ENCODE measurements around the gene SVEP1.

SVEP1 gene

DNA sequence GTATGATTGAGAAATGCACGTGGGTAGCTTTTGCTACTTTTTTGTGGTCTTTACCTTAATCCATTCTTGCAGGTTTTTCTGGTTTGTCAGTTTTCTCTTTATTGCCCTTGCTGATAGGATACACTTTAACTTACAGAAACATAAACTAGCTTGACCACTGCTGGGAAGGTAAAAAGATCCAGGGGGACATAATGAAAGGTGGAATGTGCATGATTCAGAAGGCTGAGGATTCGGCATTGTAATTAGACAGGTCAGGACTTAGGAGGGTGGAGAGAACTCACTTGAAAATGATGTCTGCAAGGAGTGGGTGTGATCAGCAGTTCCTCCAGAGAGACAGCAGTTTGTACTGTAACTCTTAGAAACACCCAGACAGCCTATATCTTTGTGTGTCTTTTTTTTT, 222.0 kb downstream of the SVEP1 start:
- no peak for DNase-seq

DNA sequence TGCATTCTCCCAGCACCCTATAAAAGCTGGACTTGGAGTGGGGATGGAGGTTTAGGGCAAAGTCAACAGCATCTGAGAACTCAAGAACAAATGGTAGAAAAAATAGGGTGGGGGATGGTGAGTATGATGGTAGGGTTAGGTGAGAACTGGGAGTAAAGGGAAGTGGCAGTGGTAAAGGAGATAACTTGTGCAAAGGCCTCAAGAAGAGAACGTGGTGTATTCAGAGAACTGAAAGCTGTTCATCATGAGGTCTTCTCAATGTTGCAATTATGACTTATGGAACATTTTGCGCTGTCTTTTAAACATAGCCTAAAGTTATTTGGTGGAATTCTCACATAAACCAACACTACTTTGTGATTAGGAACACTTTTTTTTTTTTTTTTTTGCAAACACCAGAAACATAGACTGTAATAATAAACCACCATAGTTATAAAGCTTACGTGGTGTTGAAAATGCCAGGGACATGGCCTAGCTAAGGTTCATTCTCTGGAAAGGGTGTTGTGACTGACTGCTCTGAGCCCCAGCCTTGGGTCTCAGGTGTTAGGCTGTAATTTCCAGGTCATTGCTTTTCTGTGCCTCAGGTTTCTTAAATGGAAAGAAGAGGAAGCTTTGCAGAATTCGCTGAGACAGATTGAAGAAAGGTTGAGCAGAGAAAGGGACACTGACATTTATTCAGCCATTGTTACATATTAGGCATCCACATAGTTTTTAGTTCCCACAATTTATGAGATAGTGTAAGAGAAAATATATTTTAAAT, 222.7 kb downstream of the SVEP1 start:
- no peak for DNase-seq

DNA sequence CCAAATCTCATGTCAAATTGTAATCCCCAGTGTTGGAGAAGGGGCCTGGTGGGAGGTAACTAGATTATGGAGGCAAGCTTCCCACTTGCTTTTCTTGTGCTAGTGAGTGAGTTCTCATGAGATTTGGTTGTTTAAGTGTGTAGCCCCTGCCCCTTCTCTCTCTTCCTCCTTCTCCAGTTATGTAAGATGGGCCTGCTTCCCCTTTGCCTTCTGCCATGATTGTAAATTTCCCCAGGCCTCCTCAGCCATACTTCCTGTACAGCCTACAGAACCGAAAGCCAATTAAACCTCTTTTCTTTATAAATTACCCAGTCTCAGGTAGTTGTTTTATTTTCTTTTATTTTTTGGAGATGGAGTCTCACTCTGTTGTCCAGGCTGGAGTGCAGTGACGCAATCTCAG, 223.6 kb downstream of the SVEP1 start:
- DNase-seq = no peak

DNA sequence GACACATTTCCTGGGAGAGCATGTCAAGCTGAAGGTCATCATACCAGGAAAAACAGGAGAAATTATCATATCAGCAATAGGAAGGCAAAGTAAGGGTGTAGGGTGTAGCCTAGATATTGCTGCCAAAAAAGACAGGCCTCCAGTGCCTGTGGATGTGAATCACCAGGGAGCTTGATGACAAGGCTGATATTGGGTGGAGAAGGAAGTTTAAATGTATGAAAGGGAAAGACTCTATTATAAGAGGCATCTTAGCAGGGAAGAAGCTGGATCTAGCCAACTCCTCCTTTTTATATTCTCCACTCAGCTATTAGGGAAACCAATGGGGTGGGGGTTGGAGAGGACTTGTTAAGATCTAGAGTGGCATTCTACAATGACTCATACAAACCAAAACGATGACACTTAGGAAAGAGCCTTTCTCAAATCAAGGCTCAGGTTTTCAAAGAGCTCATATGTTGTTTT, 228.5 kb downstream of the SVEP1 start:
- DNase-seq = no peak

DNA sequence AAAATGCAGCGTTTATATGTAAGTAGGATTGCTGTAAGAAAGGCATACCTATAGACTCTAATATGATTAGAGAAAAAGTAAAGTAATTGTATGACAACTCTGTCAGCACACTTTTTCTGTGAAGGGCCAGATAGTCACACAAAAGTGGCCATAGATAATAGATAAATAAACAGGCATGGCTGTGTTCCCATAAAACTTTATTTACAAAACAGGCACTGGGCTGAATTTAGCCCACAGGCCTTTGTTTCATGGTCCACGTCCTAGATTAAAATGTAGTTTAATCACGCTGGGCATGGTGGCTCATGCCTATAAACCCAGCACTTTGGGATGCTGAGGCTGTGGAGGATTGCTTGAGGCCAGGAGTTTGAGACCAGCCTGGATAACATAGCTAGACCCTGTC, 233.2 kb downstream of the SVEP1 start:
- no peak for DNase-seq

DNA sequence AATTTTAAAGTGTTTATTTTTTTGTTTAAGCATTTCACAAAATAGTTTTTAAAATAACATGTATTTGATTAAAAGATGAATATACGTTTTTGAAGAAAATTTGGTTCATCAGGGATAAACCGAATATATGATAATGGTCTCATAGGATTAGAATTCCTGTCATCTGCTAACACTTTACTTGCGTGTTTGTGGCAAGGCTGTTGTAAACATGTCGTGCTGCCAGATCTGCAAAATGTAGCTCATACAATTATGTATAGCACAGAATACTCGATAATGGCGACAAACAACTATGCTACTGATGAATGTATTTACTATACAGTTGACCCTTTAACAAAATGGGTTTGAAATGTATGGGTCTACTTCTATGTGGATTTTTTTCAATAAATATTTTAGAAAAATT, 234.7 kb downstream of the SVEP1 start:
- no peak for DNase-seq

DNA sequence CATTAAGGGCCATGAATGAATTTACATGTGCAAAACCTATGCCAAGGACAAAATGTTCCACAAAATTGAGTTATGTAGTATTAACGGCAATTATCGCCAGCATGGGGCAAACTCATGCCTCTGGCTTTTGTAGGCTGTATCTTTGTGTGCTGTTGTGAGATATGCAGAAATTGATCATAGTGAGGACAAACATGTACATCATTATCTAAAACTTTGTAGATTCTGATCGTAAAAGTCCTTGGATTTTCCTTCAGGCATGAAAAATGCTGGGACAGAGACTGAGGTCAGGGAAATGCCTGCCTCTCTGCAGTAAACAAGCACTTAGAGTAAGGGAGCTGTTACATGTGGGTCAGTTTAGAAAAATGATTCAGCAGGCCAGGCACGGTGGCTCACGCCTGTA, 236.0 kb downstream of the SVEP1 start:
- no peak for DNase-seq

DNA sequence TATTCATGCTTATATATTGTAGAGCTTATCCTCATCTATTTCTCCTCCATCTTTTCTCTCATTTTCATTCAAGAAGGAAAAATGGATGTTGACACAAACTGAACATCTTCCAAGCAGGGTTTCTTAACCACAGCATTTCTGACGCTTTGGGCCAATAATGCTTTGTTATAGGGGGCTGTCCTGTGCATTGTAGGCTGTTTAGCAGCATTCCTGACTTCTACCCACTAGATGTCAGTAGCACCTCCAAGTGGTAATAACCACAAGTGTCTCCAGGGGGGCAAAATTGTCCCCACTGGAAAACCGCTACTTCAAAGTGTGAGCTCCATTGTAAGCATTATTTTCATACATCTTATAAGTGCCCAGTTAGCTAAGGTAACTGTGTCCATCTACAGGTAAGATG, 239.2 kb downstream of the SVEP1 start:
- no peak for DNase-seq

DNA sequence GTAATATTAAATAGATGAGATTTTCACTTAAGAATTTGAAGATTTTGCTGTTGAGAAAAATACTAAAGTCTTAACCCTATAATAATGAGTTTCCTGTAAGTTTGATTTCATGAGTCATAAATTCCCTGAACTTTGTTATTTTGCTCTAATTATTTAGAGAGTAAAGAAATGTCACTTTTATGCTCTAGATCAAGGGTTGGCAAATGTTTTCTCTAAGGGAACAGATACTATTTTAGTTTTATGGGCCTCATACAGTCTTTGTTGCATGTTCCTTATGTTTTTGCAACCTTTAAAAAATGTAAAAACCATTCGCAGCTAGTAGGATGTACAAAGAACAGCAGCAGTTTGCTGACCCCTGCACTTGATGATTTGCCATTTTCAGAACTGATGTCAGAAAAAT, 241.4 kb downstream of the SVEP1 start:
- DNase-seq = no peak

DNA sequence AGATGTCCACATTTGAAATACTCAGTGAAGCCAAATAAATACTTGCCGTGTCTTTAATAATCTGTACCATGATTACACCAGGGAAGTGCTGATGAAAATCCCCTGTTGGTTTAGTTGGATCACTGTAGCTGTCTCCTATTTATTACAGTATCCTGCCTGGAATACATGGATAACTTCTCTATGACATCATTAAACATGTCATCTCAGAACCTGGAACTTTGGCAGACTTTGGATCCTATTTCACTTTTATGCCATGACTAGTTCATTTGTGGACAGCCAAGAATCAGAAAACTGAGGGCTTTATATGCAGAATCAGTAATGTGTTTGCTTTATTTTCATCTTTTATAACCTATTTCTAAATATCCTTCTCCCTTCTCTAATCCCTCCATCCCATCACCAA, 241.8 kb downstream of the SVEP1 start, which contains the start of gene TXNDC8:
Gene TXNDC8 (minus strand): TSS at position 137 of the 400 bp plus-strand sequence.
- no peak for DNase-seq

DNA sequence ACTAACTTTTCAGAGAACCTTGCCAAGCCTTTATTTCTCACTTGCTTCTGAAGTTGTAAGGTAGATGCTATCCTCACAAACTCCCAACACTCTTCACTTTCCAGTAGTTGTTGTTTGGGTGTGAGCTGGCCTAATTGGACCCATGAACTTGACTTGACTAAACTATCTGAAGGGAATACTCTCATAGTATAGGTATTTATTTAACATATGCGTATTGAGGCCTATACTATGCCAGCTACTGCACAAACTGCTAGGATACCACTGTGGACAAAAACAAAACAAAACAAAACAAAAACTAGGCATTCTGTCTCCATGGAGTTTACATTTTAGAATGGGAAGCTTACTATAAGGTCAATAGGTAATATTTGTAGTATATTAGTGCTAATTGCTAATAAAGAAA, 243.2 kb downstream of the SVEP1 start:
- DNase-seq = no peak

DNA sequence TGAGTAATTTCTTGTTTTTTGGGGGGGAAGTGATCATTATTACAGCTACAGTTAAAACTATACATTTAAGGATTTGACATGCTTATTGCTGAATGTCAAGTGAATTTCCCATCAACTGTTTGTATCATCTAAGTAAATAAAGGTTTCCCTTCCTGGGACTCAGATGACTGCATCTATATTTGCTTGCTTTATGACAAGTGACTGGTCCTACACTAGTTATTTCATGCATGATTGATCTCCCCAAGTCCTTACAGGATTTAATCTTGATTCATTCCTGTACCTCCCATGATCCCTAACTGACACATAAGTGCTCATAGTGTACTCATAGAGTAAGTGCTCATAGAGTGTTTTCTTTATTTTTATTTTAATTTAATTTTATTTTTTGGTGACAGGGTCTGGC, 244.7 kb downstream of the SVEP1 start:
- DNase-seq = no peak

DNA sequence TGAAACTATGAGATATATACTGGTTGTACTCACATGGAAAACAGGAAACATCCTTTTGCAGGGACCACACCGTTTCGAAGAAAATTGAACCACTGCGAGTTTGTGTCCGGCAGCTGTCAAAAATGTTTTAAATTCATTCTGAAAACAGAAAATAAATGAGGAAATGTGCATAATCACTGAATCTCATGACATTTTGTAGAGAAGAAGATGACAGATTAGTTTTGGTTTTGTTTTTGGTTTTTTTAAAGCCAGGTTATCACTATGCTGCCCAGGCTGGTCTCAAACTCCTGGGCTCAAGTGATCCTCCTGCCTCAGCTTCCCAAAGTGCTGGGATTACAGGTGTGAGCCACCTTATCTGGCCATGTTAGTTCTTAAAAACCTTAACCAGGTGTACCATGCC, 245.4 kb downstream of the SVEP1 start:
- DNase-seq = no peak

DNA sequence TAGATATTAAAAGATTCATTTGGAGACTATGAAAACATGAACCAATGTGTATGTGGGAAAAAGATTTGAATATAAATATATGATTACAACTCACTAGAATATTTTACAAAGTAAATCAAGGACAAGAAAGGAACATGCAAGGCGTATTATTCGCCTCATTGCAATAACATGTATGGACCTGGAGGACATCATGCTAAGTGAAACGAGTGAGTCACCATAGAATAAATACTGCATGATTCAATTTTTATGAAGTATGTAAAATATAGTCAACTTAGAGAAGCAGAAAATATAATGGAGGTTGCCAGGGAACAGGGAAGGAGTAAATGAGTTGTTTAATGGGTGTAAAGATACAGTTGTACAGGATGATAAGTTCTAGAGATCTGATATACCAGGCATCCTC, 246.8 kb downstream of the SVEP1 start:
- DNase-seq = no peak

DNA sequence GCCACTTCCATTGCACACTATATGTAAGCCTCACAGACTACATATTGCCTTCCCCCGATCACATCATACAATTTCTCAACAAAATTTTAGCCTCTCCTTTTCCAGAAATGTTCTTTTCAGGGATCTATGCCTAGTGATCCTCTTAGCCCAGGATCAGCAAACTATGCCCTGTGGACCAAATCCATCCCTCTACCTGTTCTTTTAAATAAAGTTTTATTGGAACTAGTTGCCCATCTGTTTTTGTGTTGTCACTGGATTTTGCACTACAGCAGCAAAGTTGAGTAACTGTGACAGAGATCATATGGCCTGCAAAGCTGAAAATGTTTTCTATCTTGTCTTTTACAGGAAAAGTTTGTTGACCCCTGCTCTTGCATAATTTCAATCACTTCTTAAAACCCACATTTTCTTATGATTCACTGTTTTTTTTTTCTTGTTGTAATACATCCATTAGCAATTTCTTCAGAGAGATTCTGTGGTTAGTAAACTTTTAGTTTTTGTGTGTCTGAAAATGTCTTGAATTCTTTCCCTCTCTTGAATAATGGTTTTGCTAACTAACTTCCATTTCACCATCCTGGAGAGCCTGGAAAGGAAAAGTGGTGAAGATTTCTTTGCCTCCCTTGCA, 248.9 kb downstream of the SVEP1 start:
- no peak for DNase-seq

DNA sequence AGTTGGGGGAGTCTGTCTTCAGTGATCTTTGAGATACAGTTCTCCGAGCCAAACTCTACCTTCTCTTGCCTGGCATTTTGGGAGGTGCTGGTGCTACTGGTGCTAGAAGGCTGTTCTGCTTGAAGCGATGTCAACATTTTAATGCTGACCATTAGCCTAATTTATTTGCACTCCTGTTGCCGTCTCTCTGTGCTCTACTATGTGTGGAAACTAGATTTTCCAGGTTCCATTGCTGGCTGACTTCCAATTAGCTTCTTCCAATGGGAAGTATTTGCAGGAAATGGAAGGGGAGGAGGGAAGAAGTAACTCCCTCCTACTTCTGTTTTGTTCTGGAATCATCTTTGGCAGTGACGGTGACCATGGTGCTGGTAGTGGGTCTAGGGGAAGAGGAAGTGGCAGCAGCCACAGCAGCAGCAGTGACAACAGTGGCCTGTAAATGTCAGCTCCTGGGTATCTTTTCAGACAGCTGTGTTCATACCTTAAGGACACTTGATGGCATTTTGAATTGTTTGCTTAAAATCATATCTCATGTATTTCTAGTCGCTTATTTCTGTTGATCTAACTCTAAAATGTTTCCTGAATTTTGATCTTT, 249.8 kb downstream of the SVEP1 start:
- DNase-seq = no peak

DNA sequence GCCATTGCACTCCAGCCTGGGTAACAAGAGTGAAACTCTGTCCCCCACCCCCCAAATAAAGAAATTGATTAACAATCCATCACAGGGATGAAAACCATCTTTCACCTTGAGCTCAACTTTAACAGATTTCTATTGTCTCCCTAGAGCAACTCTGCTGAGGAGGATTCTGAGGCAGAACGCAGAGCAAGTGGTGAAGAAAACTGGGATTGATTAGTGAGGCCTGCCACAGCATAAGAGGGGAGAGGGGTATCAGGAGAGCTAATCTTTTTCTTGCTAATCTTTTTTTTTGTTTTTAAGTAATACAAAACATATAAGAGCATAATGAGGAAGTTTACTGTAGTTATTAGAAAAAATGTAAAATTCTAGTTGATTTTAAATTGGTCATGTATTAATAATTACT, 250.8 kb downstream of the SVEP1 start:
- DNase-seq = no peak

DNA sequence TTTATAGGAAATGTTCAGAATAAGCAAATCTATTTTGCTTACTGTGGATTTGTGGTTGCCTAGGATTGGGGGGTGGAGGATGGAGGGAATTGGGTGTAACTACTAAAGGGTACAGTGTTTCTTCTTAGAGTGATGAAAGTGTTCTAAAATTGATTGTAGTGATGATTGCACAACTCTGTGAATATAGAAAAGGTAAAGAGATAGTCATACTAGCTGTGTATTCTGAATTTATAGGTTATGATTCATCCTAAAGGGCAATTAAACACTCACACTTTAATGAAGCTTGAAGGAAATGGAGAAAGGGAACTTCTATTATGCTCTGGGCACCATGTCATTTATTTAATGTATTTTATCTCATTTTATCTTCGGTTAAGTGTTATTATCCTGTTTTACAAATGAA, 251.8 kb downstream of the SVEP1 start:
- DNase-seq = no peak

DNA sequence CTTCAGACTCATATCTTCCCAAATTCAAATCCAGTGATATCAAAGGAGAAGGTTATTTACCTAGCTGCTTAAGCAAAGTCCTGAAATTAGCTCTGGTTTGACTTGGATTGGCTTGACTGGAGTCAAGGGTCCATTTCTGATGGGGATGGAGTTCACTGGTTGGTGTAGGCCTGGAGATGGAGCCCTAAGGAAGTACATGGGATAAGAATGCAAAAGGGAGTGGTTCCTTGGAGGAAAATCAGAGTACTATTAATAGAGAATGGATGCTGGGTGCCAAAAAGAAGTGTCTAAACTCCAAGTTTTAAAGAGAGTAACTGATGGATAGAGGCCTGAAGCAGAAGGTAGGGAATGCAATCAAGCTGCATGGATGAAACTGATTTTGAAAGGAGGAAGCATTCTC, 255.7 kb downstream of the SVEP1 start:
- DNase-seq = no peak

DNA sequence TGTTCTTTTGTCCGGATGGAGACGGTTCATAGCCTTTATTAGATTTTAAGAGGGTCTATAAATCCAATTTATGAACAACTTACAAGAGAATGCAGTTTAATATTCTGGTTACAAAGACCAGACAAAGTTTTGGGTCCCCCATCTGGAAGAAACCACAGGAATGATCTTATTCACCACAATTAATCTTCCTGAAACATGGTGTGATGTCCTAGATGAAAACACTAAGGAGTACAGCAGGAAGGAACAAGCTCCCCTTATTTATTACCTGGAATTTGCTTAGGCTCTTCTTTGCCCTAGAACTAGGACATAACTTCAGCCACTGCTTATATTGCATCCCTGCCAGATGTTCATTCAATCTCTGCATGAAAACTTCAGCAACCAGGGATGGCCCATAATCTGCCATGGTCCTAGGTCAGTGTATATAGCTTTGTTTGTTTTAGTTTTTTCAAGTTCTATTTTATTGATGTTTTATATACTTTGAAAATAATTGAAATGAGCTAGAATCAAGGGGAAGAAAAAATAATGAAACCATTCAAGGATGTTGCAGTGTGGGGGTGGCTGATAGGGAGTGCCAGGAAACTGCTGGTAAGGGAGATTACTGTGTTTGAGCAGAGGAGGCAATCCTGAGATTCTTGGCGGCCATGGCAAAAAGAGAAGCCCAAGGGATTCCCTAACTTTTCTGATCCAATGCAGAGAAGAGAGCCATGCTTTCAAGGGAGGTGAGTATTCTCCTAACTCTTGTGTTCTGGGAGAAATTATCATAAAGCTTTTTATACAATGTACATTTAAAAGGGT, 258.7 kb downstream of the SVEP1 start:
- DNase-seq = no peak

DNA sequence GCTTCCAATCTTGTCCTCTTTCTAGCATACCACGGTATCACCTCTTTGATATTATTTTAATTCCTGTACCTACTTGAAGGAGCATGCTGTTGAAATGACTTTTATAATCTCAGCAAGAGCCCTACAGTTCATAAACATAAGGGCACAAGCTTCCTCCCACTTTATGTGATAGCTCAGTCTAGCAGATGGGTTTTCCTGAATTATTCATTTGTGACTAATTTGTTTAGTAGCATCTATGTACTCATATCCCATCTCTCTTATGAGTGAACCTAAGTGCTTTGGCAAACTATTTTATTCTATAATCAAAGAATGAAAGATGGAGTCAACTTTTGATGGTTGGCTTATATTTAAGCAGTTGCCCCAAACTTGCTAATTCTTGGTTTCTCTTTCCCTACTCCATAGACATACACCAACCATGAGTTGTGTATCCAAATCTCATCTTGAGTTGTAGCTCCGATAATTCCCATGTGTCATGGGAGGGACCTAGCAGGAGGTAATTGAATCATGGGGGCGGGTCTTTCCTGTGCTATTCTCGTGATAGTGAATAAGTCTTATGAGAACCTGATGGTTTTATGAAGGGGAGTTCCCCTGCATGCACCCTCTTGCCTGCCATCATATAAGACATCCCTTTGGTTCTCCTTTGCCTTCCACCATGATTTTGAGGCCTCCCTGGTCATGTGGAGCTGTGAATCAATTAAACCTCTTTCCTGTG, 259.6 kb downstream of the SVEP1 start:
- no peak for DNase-seq

DNA sequence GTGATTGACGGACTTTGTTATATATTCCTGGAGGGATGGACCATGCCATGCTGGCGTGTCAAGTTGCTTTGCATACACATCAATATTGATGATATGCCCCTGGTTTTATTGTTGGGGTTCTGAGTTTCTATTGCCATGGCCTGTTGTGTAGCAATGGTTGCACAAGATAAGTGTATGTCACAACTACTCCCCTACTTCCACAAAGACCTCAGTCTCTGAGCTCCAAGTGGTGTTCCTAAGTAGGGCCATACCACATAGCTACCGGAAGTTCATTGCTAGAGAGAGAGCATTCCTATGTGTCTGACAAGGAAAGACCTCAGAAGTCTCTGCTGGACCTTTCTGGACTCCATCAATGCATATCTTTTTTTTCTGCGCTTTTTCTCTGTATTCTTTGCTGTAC, 261.6 kb downstream of the SVEP1 start:
- DNase-seq = no peak

Data from effector CD4-positive, alpha-beta T cell (primary cell).